ENCODE results near the gene CORO2B.
"Not testable (repeated sequence)": the region's sequence is repeated elsewhere in the genome, so short reads cannot be mapped to it uniquely, and the experiment has no call there.

- TF ChIP-seq, protein P1, sequence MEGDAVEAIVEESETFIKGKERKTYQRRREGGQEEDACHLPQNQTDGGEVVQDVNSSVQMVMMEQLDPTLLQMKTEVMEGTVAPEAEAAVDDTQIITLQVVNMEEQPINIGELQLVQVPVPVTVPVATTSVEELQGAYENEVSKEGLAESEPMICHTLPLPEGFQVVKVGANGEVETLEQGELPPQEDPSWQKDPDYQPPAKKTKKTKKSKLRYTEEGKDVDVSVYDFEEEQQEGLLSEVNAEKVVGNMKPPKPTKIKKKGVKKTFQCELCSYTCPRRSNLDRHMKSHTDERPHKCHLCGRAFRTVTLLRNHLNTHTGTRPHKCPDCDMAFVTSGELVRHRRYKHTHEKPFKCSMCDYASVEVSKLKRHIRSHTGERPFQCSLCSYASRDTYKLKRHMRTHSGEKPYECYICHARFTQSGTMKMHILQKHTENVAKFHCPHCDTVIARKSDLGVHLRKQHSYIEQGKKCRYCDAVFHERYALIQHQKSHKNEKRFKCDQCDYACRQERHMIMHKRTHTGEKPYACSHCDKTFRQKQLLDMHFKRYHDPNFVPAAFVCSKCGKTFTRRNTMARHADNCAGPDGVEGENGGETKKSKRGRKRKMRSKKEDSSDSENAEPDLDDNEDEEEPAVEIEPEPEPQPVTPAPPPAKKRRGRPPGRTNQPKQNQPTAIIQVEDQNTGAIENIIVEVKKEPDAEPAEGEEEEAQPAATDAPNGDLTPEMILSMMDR (IDR thresholded peaks at IDR 0.05): not testable (repeated sequence)
- not testable (repeated sequence) for TF ChIP-seq POLR2A (IDR thresholded peaks at IDR 0.05)
These were observed 68.6 kb downstream of the CORO2B start for GRCh38 chr15:68647361-68647760.
